Sigmoid colon (tissue), 7 donors: ENCODE data around the gene SLC35F1. TPM values are rescaled to one million over a fixed set of nuclear protein-coding genes. Genes with fewer than 3 reads are reported as not detected.
A peak's percentile ranks its signal among the peaks of the same experiment; 100 is the strongest.

Experiments
- DNase-seq: peaks from one replicate; pipeline ENCODE4 v3.0.0-alpha.2; 2019
- H3K27ac ChIP-seq, 4 donors: fragments of 200-600 bp; sonication (generic); one replicate each; pipeline ENCODE4 v1.5.1; 2016 to 2019; ENCODE audit warnings: mild to moderate bottlenecking in 1 of 4
- H3K27me3 ChIP-seq, 3 donors: fragments of 200-600 bp; sonication (generic); one replicate each; pipeline ENCODE4 v1.5.1; 2019; ENCODE audit warnings: mild to moderate bottlenecking in 1 of 3
- H3K36me3 ChIP-seq, 4 donors: fragments of 200-600 bp; sonication (generic); one replicate each; pipeline ENCODE4 v1.5.1; 2016 to 2019
- H3K4me1 ChIP-seq, 4 donors: fragments of 200-600 bp; sonication (generic); one replicate each; pipeline ENCODE4 v1.5.1; 2017 to 2019
- H3K4me3 ChIP-seq, 4 donors: fragments of 200-600 bp; sonication (generic); one replicate each; pipeline ENCODE4 v1.5.1; 2017 to 2019; ENCODE audit warnings: mild to moderate bottlenecking in 2 of 4, moderate library complexity in 1 of 4
- H3K9me3 ChIP-seq, 4 donors: fragments of 200-600 bp in 3 of 4; sonication (generic) in 3 of 4; one replicate each; pipeline versions ENCODE4 v1.5.1 to v1.6.1; 2013 to 2019
- EP300 ChIP-seq, 4 donors: sonication (generic); formaldehyde crosslinking; IDR thresholded peaks; one replicate each; pipeline ENCODE4 v1.6.1; 2017; ENCODE audit warnings: antibody characterized with exemption in 4 of 4
- POLR2A ChIP-seq, 2 donors: fragments of 450-650 bp; IDR thresholded peaks; one replicate each; pipeline ENCODE4 v1.6.1; 2016; ENCODE audit warnings: antibody characterized with exemption in 2 of 2, mild to moderate bottlenecking in 2 of 2, moderate library complexity in 2 of 2
- POLR2AphosphoS5 ChIP-seq, 4 donors: sonication (generic); formaldehyde crosslinking; IDR thresholded peaks; one replicate each; pipeline ENCODE4 v1.6.1; 2017; ENCODE audit warnings: antibody characterized with exemption in 4 of 4
- WGBS, 2 donors: extraction: QIAGEN DNeasy Blood & Tissue Kit; methylation state at CpG; one replicate each; pipeline ENCODE4 v1.1.7; 2013; 5-methylcytosine and 5-hydroxymethylcytosine counted together
- intact Hi-C: fragments of 100-400 bp; cut with DNase I; formaldehyde crosslinking; loops from one replicate; pipeline ENCODE4 v1.15.1; 2023
- polyA plus RNA-seq, 3 donors: library from polyadenylated mRNA; stranded (reverse); fragments of 200-250 nt; gene quantifications; one replicate each; pipeline ENCODE4 v1.2.3, GENCODE V29; 2013
- total RNA-seq, 4 donors: library from RNA; depleted of rRNA; stranded (reverse); fragments of >200 nt; gene quantifications; one replicate each; pipeline ENCODE4 v1.1.0, GENCODE V29; 2016
- TF ChIP-seq, protein P1 (sequence below), 4 experiments: fragments of 450-650 bp in 3 of 4; fragments of 200-600 bp in 1 of 4; IDR thresholded peaks; one replicate each; pipeline ENCODE4 v1.5.1; 2016 to 2019; ENCODE audit warnings: antibody characterized with exemption in 4 of 4, mild to moderate bottlenecking in 3 of 4, moderate library complexity in 2 of 4
- donor health status: healthy with polysubstance abuse.
- donor health status: Bipolar disorder and iron deficiency.
- donor health status: healthy.

SLC35F1 gene
- total and polyA plus RNA-seq, 7 donors, result under 0.01 to 8.9 (median 4.0) TPM; not detected in 1

GRCh38 chr6:117908246-117909068 is 1.4 kb downstream of the SLC35F1 start:
- 9 to 10% methylated on average over 45 of the region's 45 CpGs for WGBS, 2 donors
- H3K9me3 ChIP-seq, result no peaks in the 10 kb centered on the region
- peak overlapping the region; percentile 31 to 63 (median 56) for H3K4me3 ChIP-seq
- H3K36me3 ChIP-seq, result no peaks in the 10 kb centered on the region
- peaks cover 10 to 50% (median 28%) of the 10 kb centered on the region in 3 donors for H3K27me3 ChIP-seq
- H3K4me1 ChIP-seq, result peaks cover 0 to 20% (median 17%) of the 10 kb centered on the region in 4 donors
- TF ChIP-seq, protein P1, sequence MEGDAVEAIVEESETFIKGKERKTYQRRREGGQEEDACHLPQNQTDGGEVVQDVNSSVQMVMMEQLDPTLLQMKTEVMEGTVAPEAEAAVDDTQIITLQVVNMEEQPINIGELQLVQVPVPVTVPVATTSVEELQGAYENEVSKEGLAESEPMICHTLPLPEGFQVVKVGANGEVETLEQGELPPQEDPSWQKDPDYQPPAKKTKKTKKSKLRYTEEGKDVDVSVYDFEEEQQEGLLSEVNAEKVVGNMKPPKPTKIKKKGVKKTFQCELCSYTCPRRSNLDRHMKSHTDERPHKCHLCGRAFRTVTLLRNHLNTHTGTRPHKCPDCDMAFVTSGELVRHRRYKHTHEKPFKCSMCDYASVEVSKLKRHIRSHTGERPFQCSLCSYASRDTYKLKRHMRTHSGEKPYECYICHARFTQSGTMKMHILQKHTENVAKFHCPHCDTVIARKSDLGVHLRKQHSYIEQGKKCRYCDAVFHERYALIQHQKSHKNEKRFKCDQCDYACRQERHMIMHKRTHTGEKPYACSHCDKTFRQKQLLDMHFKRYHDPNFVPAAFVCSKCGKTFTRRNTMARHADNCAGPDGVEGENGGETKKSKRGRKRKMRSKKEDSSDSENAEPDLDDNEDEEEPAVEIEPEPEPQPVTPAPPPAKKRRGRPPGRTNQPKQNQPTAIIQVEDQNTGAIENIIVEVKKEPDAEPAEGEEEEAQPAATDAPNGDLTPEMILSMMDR (IDR thresholded peaks at IDR 0.05), result no peak
- TF ChIP-seq POLR2A (IDR thresholded peaks at IDR 0.05), result no peak
- DNase-seq, result no peak
- H3K27ac ChIP-seq, result peak overlapping the region; percentile 21 to 57 (median 37)
- intact Hi-C loops, result no loop called here

DNA sequence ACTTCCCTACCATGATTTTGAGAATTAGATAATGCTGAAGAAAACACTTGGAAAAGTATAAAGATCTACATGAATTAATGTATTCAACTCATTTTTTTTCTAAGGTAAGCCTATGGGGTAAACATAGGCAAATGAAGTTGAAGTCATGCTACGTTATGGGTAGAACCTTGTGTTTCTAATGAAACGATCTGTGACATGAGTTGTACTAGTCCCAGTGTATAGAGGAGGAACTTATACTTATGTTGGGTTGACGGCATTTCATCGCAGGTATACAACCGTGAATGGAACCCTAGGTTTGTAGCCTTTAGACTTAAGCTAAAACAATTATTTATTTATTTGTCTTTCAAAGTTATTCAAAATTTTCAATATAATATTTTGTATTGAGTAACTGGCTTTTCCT is 2.6 kb downstream of the SLC35F1 start:
- 88 to 92% methylated on average over 5 of the region's 5 CpGs for WGBS, 2 donors
- no peaks in the 10 kb centered on the region for H3K9me3 ChIP-seq

DNA sequence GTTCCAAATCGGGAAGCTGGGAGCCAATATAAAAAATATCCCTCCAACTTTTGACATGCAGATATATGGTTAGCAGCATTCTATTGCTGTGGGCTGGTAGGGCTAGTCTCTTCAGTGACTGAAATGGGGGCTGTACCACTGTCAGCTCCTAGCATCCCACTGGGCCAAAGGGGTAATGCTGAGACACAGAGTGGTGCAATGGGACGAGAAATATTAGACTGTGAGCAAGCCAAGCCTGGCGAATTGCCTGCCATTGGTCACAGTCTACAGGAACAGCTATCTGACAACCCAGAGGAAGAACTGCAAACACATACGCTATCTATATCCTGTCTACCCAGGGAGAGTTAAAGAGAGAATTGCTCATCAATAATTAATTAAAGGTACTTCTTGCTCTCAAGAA is 3.5 kb downstream of the SLC35F1 start:
- intact Hi-C loops, result no loop called here
- Histone ChIP-seq H3K4me3 (no peak overlapping the region), H3K27ac (no peak overlapping the region), H3K4me1 (peaks cover 0 to 20% (median 17%) of the 10 kb centered on the region in 4 donors), H3K9me3 (no peaks in the 10 kb centered on the region), H3K27me3 (peaks cover 10 to 30% (median 17%) of the 10 kb centered on the region in 3 donors), H3K36me3 (no peaks in the 10 kb centered on the region)
- no peak for DNase-seq
- TF ChIP-seq POLR2AphosphoS5 (IDR thresholded peaks at IDR 0.05) (no peak), EP300 (IDR thresholded peaks at IDR 0.05) (no peak), POLR2A (IDR thresholded peaks at IDR 0.05) (no peak)
- TF ChIP-seq, protein P1 (IDR thresholded peaks at IDR 0.05), result no peak
- 88 to 90% methylated on average over 4 of the region's 4 CpGs for WGBS, 2 donors

More for the DNA sequence above, 2.6 kb downstream of the SLC35F1 start:
- no peak overlapping the region for H3K4me3 ChIP-seq
- H3K27me3 ChIP-seq, result peaks cover 10 to 39% (median 26%) of the 10 kb centered on the region in 3 donors
- H3K27ac ChIP-seq, result no peak overlapping the region
- H3K4me1 ChIP-seq, result peaks cover 0 to 20% (median 17%) of the 10 kb centered on the region in 4 donors
- no peak for DNase-seq
- TF ChIP-seq POLR2A (IDR thresholded peaks at IDR 0.05), result no peak
- intact Hi-C loops, result no loop called here
- no peaks in the 10 kb centered on the region for H3K36me3 ChIP-seq

GRCh38 chr6:117911150-117911549 is 4.1 kb downstream of the SLC35F1 start:
- 78 to 93% methylated on average over 1 of the region's 1 CpG for WGBS, 2 donors
- intact Hi-C loops, result no loop called here

GRCh38 chr6:117911660-117912059 is 4.6 kb downstream of the SLC35F1 start:
- Histone ChIP-seq H3K36me3 (no peaks in the 10 kb centered on the region), H3K4me3 (no peak overlapping the region), H3K27ac (no peak overlapping the region), H3K27me3 (peaks cover 10 to 20% (median 14%) of the 10 kb centered on the region in 3 donors), H3K9me3 (no peaks in the 10 kb centered on the region), H3K4me1 (peaks cover 0 to 15% (median 14%) of the 10 kb centered on the region in 4 donors)
- TF ChIP-seq, protein P1 (IDR thresholded peaks at IDR 0.05), result no peak
- TF ChIP-seq EP300 (IDR thresholded peaks at IDR 0.05) (no peak), POLR2AphosphoS5 (IDR thresholded peaks at IDR 0.05) (no peak), POLR2A (IDR thresholded peaks at IDR 0.05) (no peak)
- no peak for DNase-seq
- intact Hi-C loops, result no loop called here
- WGBS, 2 donors, result 79 to 84% methylated on average over 1 of the region's 1 CpG

More at GRCh38 chr6:117911150-117911549, 4.1 kb downstream of the SLC35F1 start:
- Histone ChIP-seq H3K4me1 (peaks cover 0 to 19% (median 17%) of the 10 kb centered on the region in 4 donors), H3K27ac (no peak overlapping the region), H3K36me3 (no peaks in the 10 kb centered on the region), H3K27me3 (peaks cover 10 to 25% (median 14%) of the 10 kb centered on the region in 3 donors), H3K4me3 (no peak overlapping the region), H3K9me3 (no peaks in the 10 kb centered on the region)
- no peak for DNase-seq
- TF ChIP-seq, protein P1 (IDR thresholded peaks at IDR 0.05), result no peak
- no peak for TF ChIP-seq EP300 (IDR thresholded peaks at IDR 0.05)
- TF ChIP-seq POLR2AphosphoS5 (IDR thresholded peaks at IDR 0.05), result no peak
- no peak for TF ChIP-seq POLR2A (IDR thresholded peaks at IDR 0.05)
